Right lobe of liver (tissue), 6 donors: ENCODE measurements around the gene C19orf81. TPM values are rescaled to one million over a fixed set of nuclear protein-coding genes. Genes with fewer than 3 reads are reported as not detected.

Source experiments
- ATAC-seq, 4 donors: fragments of 200-7000 bp; cut with Tn5 transposase; one replicate each; pipeline ENCODE4 v1.9.1; 2020; ENCODE audit warnings: mild to moderate bottlenecking in 4 of 4, moderate library complexity in 4 of 4
- DNase-seq, 3 donors: peaks; one replicate each; pipeline ENCODE4 v3.0.0-alpha.2; 2020
- H3K27ac ChIP-seq, 3 donors: fragments of 200-600 bp; one replicate each; pipeline ENCODE4 v1.8.0; 2022
- H3K27me3 ChIP-seq, 2 donors: fragments of 200-600 bp; one replicate each; pipeline ENCODE4 v1.8.0; 2022
- H3K36me3 ChIP-seq, 4 donors: fragments of 200-600 bp; sonication (generic) in 1 of 4; one replicate each; pipeline versions ENCODE4 v1.5.1 to v1.8.0; 2017 to 2022; ENCODE audit warnings: control low read depth in 1 of 4
- H3K4me1 ChIP-seq, 4 donors: fragments of 200-600 bp; sonication (generic) in 1 of 4; one replicate each; pipeline versions ENCODE4 v1.5.1 to v1.8.0; 2017 to 2022; ENCODE audit warnings: control low read depth in 1 of 4
- H3K4me3 ChIP-seq, 3 donors: fragments of 200-600 bp; one replicate each; pipeline ENCODE4 v1.8.0; 2022
- H3K9me3 ChIP-seq, 4 donors: fragments of 200-600 bp; sonication (generic) in 1 of 4; one replicate each; pipeline versions ENCODE4 v1.5.1 to v1.8.0; 2017 to 2022; ENCODE audit warnings: control low read depth in 1 of 4
- POLR2A ChIP-seq: fragments of 450-650 bp; IDR thresholded peaks from one replicate; pipeline ENCODE4 v1.6.1; 2017; ENCODE audit warnings: antibody characterized with exemption, mild to moderate bottlenecking
- WGBS: methylation state at CpG from one replicate; pipeline ENCODE4 v1.1.6; 2018; ENCODE audit warnings: low coverage, low lambda C conversion rate; ENCODE audit not compliant: insufficient coverage; ENCODE audit errors: missing lambda C conversion rate; 5-methylcytosine and 5-hydroxymethylcytosine counted together
- intact Hi-C, 2 donors: fragments of 100-400 bp; cut with DNase I; formaldehyde crosslinking; loops; one replicate each; pipeline versions ENCODE4 v1.11.2 to v1.14.1; 2022
- total RNA-seq, 6 experiments: library from RNA; depleted of rRNA in 2 of 6; stranded (reverse); fragments of >200 nt in 2 of 6; fragmentation: NEBNext Ultra II Directional in 3 of 6; extraction: Animal tissue kit (Norgen Biotek cat#: 25700) in 3 of 6; gene quantifications; one replicate each; pipeline versions ENCODE4 v1.1.0 to v1.2.4, GENCODE V29; 2016 to 2023
- TF ChIP-seq, protein P1 (sequence below), 4 donors: fragments of 200-600 bp in 3 of 4; fragments of 450-650 bp in 1 of 4; IDR thresholded peaks; one replicate each; pipeline versions ENCODE4 v1.5.1 to v1.8.0; 2016 to 2022; ENCODE audit warnings: antibody characterized with exemption in 4 of 4, mild to moderate bottlenecking in 2 of 4
- donor health status: DM: no; HTN: yes; CAD: no.
- donor health status: DM: no; HTN: no; CAD: no.
- donor health status: DM: no; HTN: no; CAD: no.
- donor health status: DM: no; HTN: yes; CAD: no.
- donor health status: DM: no; HTN: yes; CAD: no.

Gene C19orf81
- total RNA-seq, 6 experiments from 2014 or later, result not detected

GRCh38 chr19:50679177-50680125, 30.2 kb downstream of the C19orf81 start:
- no peaks in the 10 kb centered on the region for H3K36me3 ChIP-seq
- intact Hi-C loops, result no loop called here
- TF ChIP-seq, protein P1, sequence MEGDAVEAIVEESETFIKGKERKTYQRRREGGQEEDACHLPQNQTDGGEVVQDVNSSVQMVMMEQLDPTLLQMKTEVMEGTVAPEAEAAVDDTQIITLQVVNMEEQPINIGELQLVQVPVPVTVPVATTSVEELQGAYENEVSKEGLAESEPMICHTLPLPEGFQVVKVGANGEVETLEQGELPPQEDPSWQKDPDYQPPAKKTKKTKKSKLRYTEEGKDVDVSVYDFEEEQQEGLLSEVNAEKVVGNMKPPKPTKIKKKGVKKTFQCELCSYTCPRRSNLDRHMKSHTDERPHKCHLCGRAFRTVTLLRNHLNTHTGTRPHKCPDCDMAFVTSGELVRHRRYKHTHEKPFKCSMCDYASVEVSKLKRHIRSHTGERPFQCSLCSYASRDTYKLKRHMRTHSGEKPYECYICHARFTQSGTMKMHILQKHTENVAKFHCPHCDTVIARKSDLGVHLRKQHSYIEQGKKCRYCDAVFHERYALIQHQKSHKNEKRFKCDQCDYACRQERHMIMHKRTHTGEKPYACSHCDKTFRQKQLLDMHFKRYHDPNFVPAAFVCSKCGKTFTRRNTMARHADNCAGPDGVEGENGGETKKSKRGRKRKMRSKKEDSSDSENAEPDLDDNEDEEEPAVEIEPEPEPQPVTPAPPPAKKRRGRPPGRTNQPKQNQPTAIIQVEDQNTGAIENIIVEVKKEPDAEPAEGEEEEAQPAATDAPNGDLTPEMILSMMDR (IDR thresholded peaks at IDR 0.05), result no peak
- no peak for TF ChIP-seq POLR2A
- ATAC-seq, result peak; percentile 79 to 96 (median 85)
- no peaks in the 10 kb centered on the region for H3K9me3 ChIP-seq
- no peaks in the 10 kb centered on the region for H3K4me1 ChIP-seq
- DNase-seq, result peak; percentile 64 to 74 (median 72)
- no peak overlapping the region for H3K27ac ChIP-seq
- H3K27me3 ChIP-seq, result no peaks in the 10 kb centered on the region
- H3K4me3 ChIP-seq, result no peak overlapping the region
- WGBS, result 14% methylated on average over 14 of the region's 23 CpGs

- TF ChIP-seq POLR2A, result no peak
- TF ChIP-seq, protein P1 (IDR thresholded peaks at IDR 0.05), result no peak
- Histone ChIP-seq H3K9me3 (no peaks in the 10 kb centered on the region), H3K4me3 (no peak overlapping the region), H3K27me3 (no peaks in the 10 kb centered on the region), H3K4me1 (no peaks in the 10 kb centered on the region), H3K27ac (no peak overlapping the region), H3K36me3 (no peaks in the 10 kb centered on the region)
- 0% methylated on average over 6 of the region's 50 CpGs for WGBS
- ATAC-seq, result no peak
- no peak for DNase-seq
- intact Hi-C loops, result no loop called here
These were observed 37.2 kb downstream of the C19orf81 start for GRCh38 chr19:50686310-50687032.

DNA sequence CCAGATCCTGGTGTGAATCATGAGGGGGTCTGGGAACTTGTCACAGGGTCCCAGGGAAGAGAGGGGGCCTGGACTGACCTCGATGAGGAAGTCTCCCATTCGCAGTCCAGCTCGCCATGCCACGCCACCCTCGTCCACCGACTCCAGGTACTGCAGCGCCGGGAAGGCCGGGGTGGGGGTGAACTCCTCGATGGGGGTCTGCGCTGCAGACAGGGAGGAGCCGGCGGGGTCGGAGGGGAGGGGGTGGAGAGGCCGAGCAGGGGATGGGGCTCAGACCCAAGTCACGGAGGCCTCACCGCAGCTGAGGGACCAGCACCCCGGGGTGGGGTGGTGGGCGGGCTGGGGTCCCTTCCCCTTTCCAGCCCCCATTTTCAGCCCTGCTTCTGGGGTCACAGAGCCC, 39.5 kb downstream of the C19orf81 start:
- no peak for DNase-seq

DNA sequence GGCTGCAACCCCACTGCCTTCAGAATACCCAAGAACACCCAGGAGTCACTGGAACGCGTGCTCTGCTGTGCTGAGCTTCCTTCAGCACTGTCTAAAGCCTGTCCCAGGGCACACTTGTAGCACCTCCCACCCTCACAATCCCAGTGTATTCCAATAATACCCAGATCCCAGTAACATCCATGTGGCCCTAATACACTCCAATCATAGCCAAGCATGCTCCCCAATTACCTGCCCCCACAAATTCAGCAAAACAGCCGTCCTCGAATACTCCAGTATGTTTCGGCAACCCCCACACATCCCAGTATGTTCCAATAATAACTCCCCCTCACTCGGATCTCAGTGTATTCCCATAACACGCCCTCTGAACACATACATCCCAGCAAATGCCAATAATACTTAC, 41.2 kb downstream of the C19orf81 start:
- ATAC-seq (no peak), DNase-seq (no peak)
- Histone ChIP-seq H3K36me3 (no peaks in the 10 kb centered on the region), H3K4me1 (no peaks in the 10 kb centered on the region), H3K4me3 (no peak overlapping the region), H3K9me3 (no peaks in the 10 kb centered on the region), H3K27ac (no peak overlapping the region), H3K27me3 (peaks cover 0 to 2% of the 10 kb centered on the region in 2 donors)
- intact Hi-C loops, result no loop called here
- 53% methylated on average over 6 of the region's 7 CpGs for whole genome bisulfite sequencing
- TF ChIP-seq POLR2A, result no peak
- TF ChIP-seq, protein P1 (IDR thresholded peaks at IDR 0.05), result no peak

More for the DNA sequence above, 39.5 kb downstream of the C19orf81 start:
- ATAC-seq, result no peak
- 35% methylated on average over 9 of the region's 19 CpGs for WGBS
- Histone ChIP-seq H3K27ac (no peak overlapping the region), H3K4me1 (no peaks in the 10 kb centered on the region), H3K36me3 (no peaks in the 10 kb centered on the region), H3K4me3 (no peak overlapping the region), H3K9me3 (no peaks in the 10 kb centered on the region), H3K27me3 (no peaks in the 10 kb centered on the region)
- intact Hi-C loops, result no loop called here
- TF ChIP-seq, protein P1 (IDR thresholded peaks at IDR 0.05), result no peak
- TF ChIP-seq POLR2A, result no peak
